PC-3 (cell line): ENCODE data around the gene TBC1D14. TPM values are rescaled to one million over a fixed set of nuclear protein-coding genes. Genes with fewer than 3 reads are reported as not detected.

ENCODE experiments used
- ATAC-seq: fragments of 200-7000 bp; cut with Tn5 transposase; 2 replicates; pipeline ENCODE4 v1.9.1; 2020; ENCODE audit warnings: mild to moderate bottlenecking, moderate library complexity
- BruUV-seq: library from RNA; stranded (reverse); fragments of 400-500 nt; replicated peaks from 2 replicates; lab custom pipeline; 2021; lab: Mats Ljungman, UMichigan
- CTCF ChIA-PET: fragments of 300-600 bp; sonication (Branson Sonifier 250); formaldehyde crosslinking; loops from one replicate; lab custom pipeline; 2022; ENCODE audit warnings: antibody characterized with exemption; lab: Charles Lee
- POLR2A ChIA-PET: fragments of 300-600 bp; sonication (Branson Sonifier 250); formaldehyde crosslinking; loops from one replicate; lab custom pipeline; 2022; ENCODE audit warnings: antibody characterized with exemption; ENCODE audit not compliant: unreplicated experiment; lab: Charles Lee
- DNase-seq: peaks from one replicate; pipeline ENCODE4 v3.0.0-alpha.2; 2015
- H2AFZ ChIP-seq: fragments of 300-600 bp; sonication (generic); 2 replicates; pipeline ENCODE4 v1.6.0; 2016; ENCODE audit warnings: antibody characterized with exemption, low read length
- H3F3A ChIP-seq: fragments of 300-600 bp; sonication (generic); one replicate; pipeline ENCODE4 v1.6.0; 2017; ENCODE audit warnings: antibody characterized with exemption, low read length, control low read depth, mild to moderate bottlenecking; ENCODE audit not compliant: unreplicated experiment
- H3K27ac ChIP-seq: fragments of 300-600 bp; sonication (generic); 2 replicates; pipeline ENCODE4 v1.5.1; 2016; ENCODE audit warnings: mild to moderate bottlenecking, low read length
- H3K27me3 ChIP-seq: fragments of 300-600 bp; sonication (generic); 2 replicates; pipeline ENCODE4 v1.6.1; 2016; ENCODE audit warnings: low read length, mixed read lengths
- H3K36me3 ChIP-seq: fragments of 300-600 bp; sonication (generic); 2 replicates; pipeline ENCODE4 v1.6.1; 2016; ENCODE audit warnings: low read depth, mixed run types, low read length, mixed read lengths
- H3K4me1 ChIP-seq: fragments of 300-600 bp; sonication (generic); 2 replicates; pipeline ENCODE4 v1.5.1; 2016; ENCODE audit warnings: low read length; ENCODE audit not compliant: insufficient read depth
- H3K4me2 ChIP-seq: fragments of 300-600 bp; sonication (generic); 2 replicates; pipeline ENCODE4 v1.6.0; 2016; ENCODE audit warnings: low read length
- H3K4me3 ChIP-seq: fragments of 300-600 bp; sonication (generic); 2 replicates; pipeline ENCODE4 v1.5.1; 2016; ENCODE audit warnings: mild to moderate bottlenecking, low read length, mixed read lengths
- H3K79me2 ChIP-seq: fragments of 300-600 bp; sonication (generic); 2 replicates; pipeline ENCODE4 v1.6.1; 2017; ENCODE audit warnings: low read length, mixed read lengths
- H3K9ac ChIP-seq: fragments of 300-600 bp; sonication (generic); 2 replicates; pipeline ENCODE4 v1.6.0; 2016; ENCODE audit warnings: mild to moderate bottlenecking, low read length
- H3K9me2 ChIP-seq: fragments of 300-600 bp; sonication (generic); replicated peaks from 2 replicates; pipeline ENCODE4 v1.6.1; 2016; ENCODE audit warnings: mixed run types, low read length, mixed read lengths
- H3K9me3 ChIP-seq: fragments of 300-600 bp; sonication (generic); 2 replicates; pipeline ENCODE4 v1.6.1; 2016; ENCODE audit warnings: low read length, mixed read lengths
- H4K20me1 ChIP-seq: fragments of 300-600 bp; sonication (generic); 2 replicates; pipeline ENCODE4 v1.6.1; 2016; ENCODE audit warnings: low read length, mixed read lengths
- EZH2 ChIP-seq: fragments of 300-600 bp; sonication (generic); IDR thresholded peaks from one replicate; pipeline ENCODE4 v1.6.1; 2017; ENCODE audit warnings: antibody characterized with exemption, mild to moderate bottlenecking, low read length; ENCODE audit not compliant: unreplicated experiment
- EZH2phosphoT487 ChIP-seq: fragments of 300-600 bp; sonication (generic); IDR thresholded peaks from 2 replicates; pipeline ENCODE4 v1.6.1; 2018; ENCODE audit warnings: mild to moderate bottlenecking, antibody characterized with exemption, low read length, borderline replicate concordance
- intact Hi-C: fragments of 100-400 bp; cut with micrococcal nuclease; formaldehyde crosslinking; loops from 2 replicates; pipeline ENCODE4 v1.9.0; 2023
- total RNA-seq: library from RNA; depleted of rRNA; stranded (reverse); fragments of >200 nt; gene quantifications from 2 replicates; pipeline ENCODE4 v1.2.3, GENCODE V29; 2014
- TF ChIP-seq, protein P1 (sequence below): fragments of 300-600 bp; sonication (generic); conservative IDR thresholded peaks from 2 replicates; pipeline ENCODE4 v1.5.1; 2017; ENCODE audit warnings: antibody characterized with exemption, low read depth, mild to moderate bottlenecking, low read length

TBC1D14 gene
- total RNA-seq, 1 experiment from 2014 or later = 33.0 TPM

DNA sequence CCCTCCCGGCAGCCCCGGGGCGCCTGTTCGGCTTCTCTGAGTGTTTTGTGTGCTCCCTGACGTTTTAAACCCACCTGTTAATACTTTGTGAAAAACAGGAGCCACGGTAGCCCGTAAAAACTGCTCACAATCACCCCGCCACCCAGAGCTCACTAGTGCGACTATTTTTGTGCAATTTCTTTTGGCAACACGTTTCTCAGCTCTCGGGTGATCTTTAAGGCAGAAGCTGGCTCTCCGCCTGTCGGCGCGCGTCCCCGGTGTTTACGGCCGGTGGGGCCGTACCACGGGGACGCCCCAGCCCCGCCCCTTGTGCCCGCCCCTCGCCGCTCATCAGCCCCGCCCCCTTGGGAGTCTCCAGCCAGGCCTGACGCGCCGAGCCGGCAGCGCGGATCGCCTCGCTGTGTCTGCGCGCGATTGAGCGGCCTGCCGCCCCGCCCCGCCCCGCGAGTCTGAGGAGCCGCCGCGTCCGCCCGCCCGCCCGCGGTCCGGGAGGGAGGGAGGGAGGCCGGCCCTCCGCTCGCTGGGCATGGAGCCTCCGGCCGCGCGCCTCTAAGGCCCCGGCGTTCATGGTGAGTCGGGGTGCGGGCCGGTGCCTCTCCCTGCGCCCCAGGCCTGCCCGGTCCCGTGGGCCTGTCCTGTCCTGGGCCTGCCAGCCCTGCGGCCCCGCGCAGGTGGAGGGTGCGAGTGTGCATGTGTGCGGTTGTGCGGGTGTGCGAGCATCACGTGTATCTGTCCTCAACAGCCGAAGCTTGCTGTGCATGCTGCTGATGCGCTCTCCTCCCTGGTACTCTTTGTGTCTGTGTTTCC, 77.4 kb downstream of the TBC1D14 start:
- Histone ChIP-seq H3F3A (no peaks in the 10 kb centered on the region), H4K20me1 (no peaks in the 10 kb centered on the region), H3K4me2 (peak overlapping the region; percentile 98), H3K9ac (peak overlapping the region; percentile 91), H3K9me3 (no peaks in the 10 kb centered on the region), H2AFZ (peak overlapping the region; percentile 94), H3K9me2 (no peaks in the 10 kb centered on the region), H3K27me3 (no peaks in the 10 kb centered on the region), H3K4me3 (peak overlapping the region; percentile 99), H3K79me2 (peaks cover 63% of the 10 kb centered on the region), H3K27ac (peak overlapping the region; percentile 81), H3K36me3 (no peaks in the 10 kb centered on the region), H3K4me1 (peaks cover 41% of the 10 kb centered on the region)
- DNase-seq (peak; percentile 86), ATAC-seq (peak; percentile 69)
- ChIA-PET CTCF (interaction anchor here (1.2 kb wide), 1 partner anchor 56 kb away, joined by 3 read pairs; a partner anchor contains a TSS), POLR2A (interaction anchor here (0.5 to 0.9 kb wide), 4 partner anchors 47 to 78 kb away, joined by 3 to 5 read pairs (median 5); a partner anchor contains a TSS)
- TF ChIP-seq, protein P1, sequence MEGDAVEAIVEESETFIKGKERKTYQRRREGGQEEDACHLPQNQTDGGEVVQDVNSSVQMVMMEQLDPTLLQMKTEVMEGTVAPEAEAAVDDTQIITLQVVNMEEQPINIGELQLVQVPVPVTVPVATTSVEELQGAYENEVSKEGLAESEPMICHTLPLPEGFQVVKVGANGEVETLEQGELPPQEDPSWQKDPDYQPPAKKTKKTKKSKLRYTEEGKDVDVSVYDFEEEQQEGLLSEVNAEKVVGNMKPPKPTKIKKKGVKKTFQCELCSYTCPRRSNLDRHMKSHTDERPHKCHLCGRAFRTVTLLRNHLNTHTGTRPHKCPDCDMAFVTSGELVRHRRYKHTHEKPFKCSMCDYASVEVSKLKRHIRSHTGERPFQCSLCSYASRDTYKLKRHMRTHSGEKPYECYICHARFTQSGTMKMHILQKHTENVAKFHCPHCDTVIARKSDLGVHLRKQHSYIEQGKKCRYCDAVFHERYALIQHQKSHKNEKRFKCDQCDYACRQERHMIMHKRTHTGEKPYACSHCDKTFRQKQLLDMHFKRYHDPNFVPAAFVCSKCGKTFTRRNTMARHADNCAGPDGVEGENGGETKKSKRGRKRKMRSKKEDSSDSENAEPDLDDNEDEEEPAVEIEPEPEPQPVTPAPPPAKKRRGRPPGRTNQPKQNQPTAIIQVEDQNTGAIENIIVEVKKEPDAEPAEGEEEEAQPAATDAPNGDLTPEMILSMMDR = no peak
- TF ChIP-seq EZH2 (no peak), EZH2phosphoT487 (no peak)
- intact Hi-C loops = loop anchor here (5.0 kb wide), 2 partner anchors 80 kb away; partner anchors contain the start of genes GRPEL1 and TBC1D14
- no TSS peak for BruUV-seq

DNA sequence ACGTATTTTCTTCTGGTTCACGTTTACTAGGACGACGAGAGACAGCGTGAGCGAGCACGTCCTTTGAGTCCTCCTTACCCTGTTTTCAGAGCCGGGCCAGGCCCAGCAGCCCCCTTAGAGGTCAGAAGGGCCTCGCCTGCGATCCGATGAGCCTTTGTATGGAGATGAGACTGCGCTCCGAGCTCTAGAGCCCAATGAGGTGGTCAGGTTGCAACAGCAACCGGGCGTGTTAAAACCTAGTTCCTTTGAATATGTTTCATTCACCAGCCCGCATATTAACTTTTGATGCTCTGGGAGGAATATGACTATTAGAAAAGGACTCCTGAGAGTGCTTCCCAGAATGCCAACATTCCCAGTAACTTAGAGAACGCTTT, 77.9 kb downstream of the TBC1D14 start:
- BruUV-seq = TSS peak; percentile 44
- ChIA-PET POLR2A (no interaction called here), CTCF (no interaction called here)
- Histone ChIP-seq H3K9me2 (no peaks in the 10 kb centered on the region), H3K4me2 (peak overlapping the region; percentile 98), H3K27ac (peak overlapping the region; percentile 65), H3K36me3 (no peaks in the 10 kb centered on the region), H3K79me2 (peaks cover 69% of the 10 kb centered on the region), H3K4me1 (peaks cover 47% of the 10 kb centered on the region), H3K9ac (peak overlapping the region; percentile 91), H3K9me3 (no peaks in the 10 kb centered on the region), H3F3A (no peaks in the 10 kb centered on the region), H3K4me3 (peak overlapping the region; percentile 99), H3K27me3 (no peaks in the 10 kb centered on the region), H4K20me1 (no peaks in the 10 kb centered on the region), H2AFZ (peak overlapping the region; percentile 86)
- DNase-seq (peak; percentile 4), ATAC-seq (peak; percentile 6)
- TF ChIP-seq, protein P1 = no peak
- no peak for TF ChIP-seq EZH2phosphoT487
- TF ChIP-seq EZH2 = no peak
- intact Hi-C loops = loop anchor here (5.0 kb wide), 2 partner anchors 80 kb away; partner anchors contain the start of genes GRPEL1 and TBC1D14
